GM18498 (cell line): ENCODE results near the gene HPS6.
A peak's percentile ranks its signal among the peaks of the same experiment; 100 is the strongest.

Experiments used
- ATAC-seq: cut with Tn5 transposase; IDR thresholded peaks from one replicate; pipeline ENCODE4 v1.9.1; 2021; ENCODE audit warnings: mild to moderate bottlenecking, moderate library complexity; ENCODE audit not compliant: unreplicated experiment

Gene HPS6

GRCh38 chr10:102068216-102068615, 3.1 kb downstream of the HPS6 start:
- ATAC-seq, result no peak

- ATAC-seq, result no peak
Observed at GRCh38 chr10:102069071-102069470, 3.9 kb downstream of the HPS6 start.

- no peak for ATAC-seq
Observed at GRCh38 chr10:102072673-102073527, 7.8 kb downstream of the HPS6 start.

- ATAC-seq, result no peak
Observed at GRCh38 chr10:102083541-102083940, 18.4 kb downstream of the HPS6 start.

GRCh38 chr10:102085336-102085735, 20.2 kb downstream of the HPS6 start:
- ATAC-seq, result no peak

DNA sequence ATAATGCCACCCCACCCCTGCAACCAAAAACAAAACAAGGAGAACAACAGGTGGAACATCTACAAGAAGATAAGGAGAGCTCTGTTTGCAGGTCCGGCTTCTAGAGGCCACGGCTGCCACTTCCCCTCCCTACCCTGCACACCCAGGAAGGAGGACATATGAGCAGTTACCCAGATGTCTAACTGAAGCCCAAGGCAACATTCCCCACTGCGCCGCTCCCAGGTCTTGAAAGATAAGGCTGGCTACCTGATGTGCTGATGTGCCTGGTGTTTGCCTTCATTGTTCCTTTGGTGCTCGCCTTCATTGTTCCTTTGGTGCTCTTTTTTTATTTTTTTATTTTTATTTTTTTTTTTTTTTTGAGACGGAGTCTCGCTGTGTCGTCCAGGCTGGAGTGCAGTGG, 21.0 kb downstream of the HPS6 start:
- no peak for ATAC-seq

DNA sequence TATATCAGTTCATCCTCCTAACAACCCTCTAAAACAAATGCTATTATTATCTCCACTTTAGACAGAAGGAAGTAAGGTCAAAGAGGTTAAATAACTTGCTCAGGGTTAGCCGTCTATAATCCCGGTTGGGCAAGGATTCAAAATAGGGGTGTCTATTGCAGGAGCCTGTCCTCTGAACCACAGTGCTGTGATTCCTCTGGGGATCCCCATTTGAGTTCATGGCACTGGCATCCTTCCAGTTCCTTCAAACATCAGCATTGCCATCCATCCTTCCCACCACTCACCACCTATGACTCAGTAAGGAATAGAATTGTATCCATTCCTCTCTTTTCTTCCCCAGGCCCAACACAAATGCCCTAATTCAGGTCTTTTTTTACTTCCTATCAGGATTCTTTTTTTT, 25.6 kb downstream of the HPS6 start:
- ATAC-seq, result no peak

GRCh38 chr10:102096449-102096848, 31.3 kb downstream of the HPS6 start:
- ATAC-seq, result no peak

DNA sequence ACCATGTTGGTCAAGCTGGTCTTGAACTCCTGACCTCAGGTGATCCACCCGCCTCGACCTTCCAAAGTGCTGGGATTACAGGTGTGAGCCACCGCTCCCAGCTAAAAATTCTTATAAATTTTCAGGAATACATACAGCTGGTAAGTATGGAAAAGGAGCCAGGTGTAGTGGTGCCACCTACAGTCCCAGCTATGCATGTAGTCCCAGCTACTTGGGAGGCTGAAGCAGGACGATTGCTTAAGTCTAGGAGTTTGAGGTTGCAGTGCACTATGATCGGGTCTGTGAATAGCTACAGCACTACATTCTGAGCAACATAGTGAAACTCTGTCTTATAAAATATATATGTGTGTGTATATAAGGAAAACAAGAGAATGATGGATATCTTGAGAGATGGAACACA, 36.0 kb downstream of the HPS6 start:
- no peak for ATAC-seq

DNA sequence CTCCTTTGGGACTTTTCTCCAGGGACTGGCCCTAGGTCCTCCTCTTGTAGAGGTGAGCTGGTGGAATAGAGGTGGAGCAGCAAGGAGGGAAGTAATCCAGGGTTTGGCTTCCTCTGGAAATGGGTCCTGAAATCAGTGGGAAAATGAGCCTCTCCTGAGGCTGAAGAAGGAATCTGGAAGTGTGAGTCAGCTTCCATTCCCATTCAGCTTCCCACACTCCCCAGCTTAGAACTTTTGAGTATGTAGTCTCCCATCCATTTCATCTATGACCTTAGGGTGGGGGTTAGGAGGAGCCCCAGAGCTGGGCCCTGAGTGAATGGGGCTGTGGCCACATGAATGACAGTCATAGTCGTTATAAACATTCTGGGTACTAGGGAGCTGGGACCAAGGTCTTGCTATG, 37.3 kb downstream of the HPS6 start:
- no peak for ATAC-seq

GRCh38 chr10:102106998-102107397, 41.8 kb downstream of the HPS6 start:
- ATAC-seq, result no peak

DNA sequence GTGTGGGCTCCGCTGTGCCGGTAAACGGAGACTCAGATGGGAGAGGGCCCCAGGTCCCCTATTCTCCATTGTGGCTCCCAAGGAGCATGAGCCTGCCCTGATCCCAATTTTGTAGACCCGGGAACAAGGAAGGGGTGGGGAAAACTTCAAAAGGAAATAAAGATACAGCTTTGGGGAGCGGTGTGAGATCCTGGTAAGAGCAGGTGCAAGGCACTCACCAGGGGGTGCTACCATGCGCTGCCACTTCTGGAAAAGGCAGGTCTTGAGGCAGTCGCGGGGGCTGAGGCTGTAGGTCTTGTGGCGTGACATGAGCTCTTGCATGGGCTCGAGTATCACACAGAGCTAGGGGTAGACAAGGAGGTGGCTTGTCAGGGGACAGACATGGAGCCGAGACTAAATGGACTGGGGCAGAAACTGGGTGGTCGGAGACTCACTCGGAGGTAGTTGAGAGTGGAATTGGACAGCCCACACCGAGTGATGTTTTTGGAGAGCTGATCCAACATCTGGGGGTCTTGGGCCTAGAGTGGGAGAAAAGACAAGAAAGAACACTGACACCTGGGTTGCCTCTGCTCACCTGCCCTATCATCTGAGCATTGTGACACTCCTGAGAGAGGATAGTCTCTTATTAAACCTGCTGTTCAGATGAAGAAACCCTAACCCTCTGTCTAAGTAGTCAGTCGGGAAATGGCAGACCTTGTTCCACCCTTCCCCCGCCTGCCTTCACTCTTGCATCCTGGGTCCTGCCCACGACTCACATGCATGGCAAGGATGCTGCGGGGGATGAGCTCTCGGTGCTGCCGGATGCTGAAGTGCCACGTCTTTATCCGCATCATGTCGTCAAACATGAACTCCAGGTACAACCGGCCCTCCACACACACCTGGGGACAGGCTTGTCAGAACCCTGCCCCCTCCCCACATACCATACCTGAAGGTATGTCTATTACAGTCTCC, 44.3 kb downstream of the HPS6 start:
- no peak for ATAC-seq

GRCh38 chr10:102111276-102111675, 46.1 kb downstream of the HPS6 start:
- ATAC-seq, result no peak

- ATAC-seq, result no peak
Observed at GRCh38 chr10:102112210-102112817, 47.2 kb downstream of the HPS6 start.

DNA sequence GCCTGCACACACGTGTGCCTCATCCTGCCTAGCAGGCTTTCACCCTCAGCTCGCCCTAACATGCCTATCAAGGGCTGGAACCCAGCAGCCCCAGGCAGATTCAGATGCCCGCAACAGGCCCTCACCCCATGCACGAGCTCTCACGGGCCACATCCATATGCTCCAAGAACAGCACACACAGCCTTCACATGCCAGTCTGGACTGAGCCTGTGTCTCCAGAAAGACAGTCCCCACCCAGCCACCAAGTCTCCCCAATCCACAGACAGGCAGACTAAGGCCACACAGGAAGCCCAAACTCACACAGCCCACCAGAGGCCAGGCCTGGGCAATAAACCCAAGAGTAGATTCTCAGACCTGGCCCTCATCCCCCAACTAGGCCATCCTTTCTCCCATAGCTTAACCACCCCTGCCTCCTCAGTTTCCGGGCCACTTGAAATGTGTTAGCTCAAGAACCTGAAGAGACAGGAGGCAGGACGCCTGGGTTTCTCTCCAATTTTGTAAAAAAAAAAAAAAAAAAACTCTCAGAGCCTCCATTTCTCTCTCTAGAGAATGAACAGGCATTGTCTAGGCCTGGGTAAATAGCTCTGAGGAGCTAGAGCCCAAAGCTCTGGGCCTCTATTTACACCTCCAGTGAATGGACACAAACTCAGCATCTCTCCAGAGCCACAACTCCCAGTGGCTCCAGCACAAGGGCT, 48.3 kb downstream of the HPS6 start:
- ATAC-seq, result no peak

DNA sequence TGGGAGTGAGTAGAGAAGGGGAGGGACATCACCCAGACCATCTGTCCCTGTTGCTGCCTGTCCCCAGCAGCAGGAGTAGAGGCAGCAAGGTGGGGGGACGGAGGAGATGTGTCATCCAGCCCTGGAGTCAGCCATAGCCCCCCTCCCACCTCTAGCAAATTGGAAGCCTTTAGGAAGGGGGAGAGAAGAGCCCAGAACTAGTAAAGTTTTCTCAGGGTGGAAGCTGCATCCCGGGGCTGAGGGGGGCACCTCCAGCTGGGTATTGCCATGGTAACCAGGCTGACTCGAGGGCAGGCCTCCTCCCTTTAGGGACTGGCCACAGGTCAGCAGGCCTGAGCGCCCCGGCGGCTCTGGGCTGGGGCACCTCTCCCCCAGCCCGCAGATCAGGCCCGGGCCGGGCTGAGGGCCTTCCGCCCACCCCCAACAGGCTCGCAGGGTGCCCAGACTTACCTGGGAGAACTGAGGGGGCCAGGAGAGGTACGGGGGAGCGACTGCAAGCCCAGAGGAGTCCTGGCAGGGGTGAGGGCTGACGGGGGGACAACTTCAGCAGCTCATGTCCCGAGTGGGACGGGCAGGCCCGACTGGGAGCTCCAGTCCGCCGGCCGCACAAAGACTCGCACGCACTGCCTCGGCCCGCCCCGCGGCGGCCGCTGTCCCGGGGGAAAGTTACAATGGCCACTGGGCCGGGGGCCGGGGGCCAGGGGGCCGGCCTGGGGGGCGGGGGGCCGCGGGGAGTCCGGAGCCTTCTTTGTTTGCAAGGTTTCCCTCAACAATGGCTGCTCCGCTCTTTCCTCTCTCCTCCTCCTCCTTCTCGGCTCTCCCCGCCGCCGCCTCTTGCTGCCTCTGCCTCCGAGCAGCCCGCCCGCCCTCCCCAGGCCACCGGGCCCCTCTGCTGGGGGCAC, 49.1 kb downstream of the HPS6 start:
- ATAC-seq, result peak; percentile 23

DNA sequence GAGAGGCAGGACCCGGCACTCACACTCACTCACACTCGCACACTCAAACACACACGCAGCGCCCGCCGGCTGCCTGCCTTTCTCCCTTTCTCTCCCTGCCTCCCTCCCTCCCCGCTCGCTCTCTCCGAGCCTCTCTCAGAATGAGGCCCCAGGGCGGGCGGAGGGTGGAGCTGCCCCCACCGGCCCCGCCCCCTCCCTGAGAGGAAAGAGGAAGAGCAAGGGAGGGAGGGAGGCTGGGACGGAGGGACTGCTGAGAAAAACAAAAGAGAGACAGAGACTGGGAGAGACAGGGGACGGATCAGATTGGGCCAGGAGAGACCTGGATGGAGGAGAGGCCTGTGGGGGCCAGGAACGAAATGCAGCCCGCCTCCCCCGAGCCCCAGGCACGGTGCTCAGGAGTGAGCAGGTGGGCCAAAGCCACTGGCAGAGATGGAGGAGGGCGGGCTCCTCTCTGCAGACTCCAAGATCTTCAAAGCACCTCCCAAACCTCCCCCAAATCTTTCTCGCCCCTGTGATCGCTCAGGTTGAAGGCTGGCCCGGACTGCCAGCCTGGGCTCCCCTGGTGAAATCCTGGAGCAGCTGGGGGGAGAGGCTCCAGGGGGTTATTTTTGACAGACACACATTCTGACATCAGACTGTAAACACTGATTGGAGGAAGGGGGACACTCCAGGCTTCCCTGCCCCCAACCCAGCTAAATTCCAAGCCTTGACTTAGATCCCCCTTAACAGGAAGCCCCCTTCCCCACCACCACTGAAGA, 49.9 kb downstream of the HPS6 start:
- ATAC-seq, result peak; percentile 71

GRCh38 chr10:102115775-102116174, 50.6 kb downstream of the HPS6 start:
- ATAC-seq, result no peak

- no peak for ATAC-seq
Observed at GRCh38 chr10:102116656-102117055, 51.5 kb downstream of the HPS6 start.
